Left lung (tissue), 10 donors: Measurements from ENCODE around the gene SPINT1. TPM values are rescaled to one million over a fixed set of nuclear protein-coding genes. Genes with fewer than 3 reads are reported as not detected.
"Not testable (repeated sequence)": the region's sequence is repeated elsewhere in the genome, so short reads cannot be mapped to it uniquely, and the experiment has no call there.

ENCODE experiments used
- ATAC-seq: fragments of 200-7000 bp; cut with Tn5 transposase; one replicate; pipeline ENCODE4 v1.9.1; 2020; ENCODE audit warnings: moderate library complexity
- DNase-seq, 4 donors: peaks; one replicate each; pipeline ENCODE4 v3.0.0-alpha.2; 2013 to 2020
- H3K27ac ChIP-seq, 2 donors: fragments of 200-600 bp; sonication (generic) in 1 of 2; one replicate each; pipeline versions ENCODE4 v1.5.0 to v1.8.0; 2020 to 2021
- H3K27me3 ChIP-seq, 2 donors: fragments of 200-600 bp; sonication (generic) in 1 of 2; one replicate each; pipeline versions ENCODE4 v1.5.0 to v1.8.0; 2020 to 2021
- H3K36me3 ChIP-seq, 2 donors: fragments of 200-600 bp; sonication (generic) in 1 of 2; one replicate each; pipeline versions ENCODE4 v1.5.0 to v1.8.0; 2020 to 2021
- H3K4me1 ChIP-seq, 2 donors: fragments of 200-600 bp; one replicate each; pipeline ENCODE4 v1.8.0; 2021
- H3K4me3 ChIP-seq, 2 donors: fragments of 200-600 bp; sonication (generic) in 1 of 2; one replicate each; pipeline versions ENCODE4 v1.5.0 to v1.8.0; 2020 to 2021; ENCODE audit warnings: mild to moderate bottlenecking in 1 of 2
- H3K9me3 ChIP-seq, 2 donors: fragments of 200-600 bp; sonication (generic) in 1 of 2; one replicate each; pipeline versions ENCODE4 v1.5.0 to v1.8.0; 2020 to 2021
- CTCF ChIP-seq, 2 donors: fragments of 200-600 bp; sonication (generic) in 1 of 2; IDR thresholded peaks; one replicate each; pipeline versions ENCODE4 v1.5.0 to v1.8.0; 2021; ENCODE audit warnings: antibody characterized with exemption in 2 of 2
- intact Hi-C, 2 donors: fragments of 100-400 bp; cut with DNase I; formaldehyde crosslinking; loops; one replicate each; pipeline versions ENCODE4 v1.11.2 to v1.14.2; 2022
- polyA plus RNA-seq, 6 donors: library from polyadenylated mRNA; unstranded; fragments of 120-200 nt; gene quantifications; one replicate each; pipeline ENCODE4 v1.2.1, GENCODE V29; 2013; ENCODE audit not compliant: insufficient read length in 6 of 6
- total RNA-seq, 2 donors: library from RNA; stranded (reverse); fragmentation: NEBNext Ultra II Directional; extraction: Animal tissue kit (Norgen Biotek cat#: 25700); gene quantifications; one replicate each; pipeline ENCODE4 v1.2.1, GENCODE V29; 2021
- donor health status: DM: no; HTN: yes; CAD: no.
- donor health status: DM: no; HTN: no; CAD: no.

The SPINT1 gene
- total and polyA plus RNA-seq, 8 donors = 51.8 to 160 (median 67.5) TPM

GRCh38 chr15:40857601-40858341, 13.9 kb downstream of the SPINT1 start:
- Histone ChIP-seq H3K27ac (peak overlapping the region in 1 of 2 donors; percentile 54), H3K4me1 (peaks cover 11 to 26% of the 10 kb centered on the region in 2 donors), H3K4me3 (no peak overlapping the region), H3K27me3 (no peaks in the 10 kb centered on the region), H3K36me3 (peaks cover 0 to 32% of the 10 kb centered on the region in 2 donors), H3K9me3 (no peaks in the 10 kb centered on the region)
- TF ChIP-seq CTCF (IDR thresholded peaks at IDR 0.05) = peak; percentile 90 to 96
- DNase-seq (peak in 3 of 4 donors; percentile 79 to 94 (median 90)), ATAC-seq (peak; percentile 93)
- intact Hi-C loops = no loop called here

GRCh38 chr15:40858706-40859105, 14.9 kb downstream of the SPINT1 start:
- Histone ChIP-seq H3K36me3 (peaks cover 0 to 23% of the 10 kb centered on the region in 2 donors), H3K4me3 (no peak overlapping the region), H3K9me3 (no peaks in the 10 kb centered on the region), H3K4me1 (peaks cover 11 to 26% of the 10 kb centered on the region in 2 donors), H3K27me3 (no peaks in the 10 kb centered on the region), H3K27ac (no peak overlapping the region)
- intact Hi-C loops = no loop called here
- no peak for TF ChIP-seq CTCF (IDR thresholded peaks at IDR 0.05)
- DNase-seq (no peak), ATAC-seq (no peak)

- TF ChIP-seq CTCF (IDR thresholded peaks at IDR 0.05) = peak; percentile 63 to 86
- Histone ChIP-seq H3K36me3 (peaks cover 0 to 17% of the 10 kb centered on the region in 2 donors), H3K4me1 (peaks cover 11 to 26% of the 10 kb centered on the region in 2 donors), H3K27ac (no peak overlapping the region), H3K4me3 (no peak overlapping the region), H3K27me3 (no peaks in the 10 kb centered on the region), H3K9me3 (no peaks in the 10 kb centered on the region)
- intact Hi-C loops = no loop called here
- DNase-seq (peak in 3 of 4 donors; percentile 75 to 90 (median 77)), ATAC-seq (peak; percentile 71)
These were observed 15.5 kb downstream of the SPINT1 start for GRCh38 chr15:40859206-40859851.

- H3K4me3 ChIP-seq, DNase-seq, H3K36me3 ChIP-seq, ATAC-seq, intact Hi-C loops, H3K27ac ChIP-seq, H3K27me3 ChIP-seq, H3K9me3 ChIP-seq: not testable (repeated sequence)
- peaks cover 11 to 26% of the 10 kb centered on the region in 2 donors for H3K4me1 ChIP-seq
These were observed 17.3 kb downstream of the SPINT1 start for GRCh38 chr15:40861147-40861546.

- H3K4me1 ChIP-seq = peaks cover 0 to 17% of the 10 kb centered on the region in 2 donors
- H3K27me3 ChIP-seq = no peaks in the 10 kb centered on the region
- intact Hi-C loops = no loop called here
- no peak overlapping the region for H3K27ac ChIP-seq
- ATAC-seq = no peak
- no peaks in the 10 kb centered on the region for H3K9me3 ChIP-seq
- TF ChIP-seq CTCF (IDR thresholded peaks at IDR 0.05) = no peak
- no peaks in the 10 kb centered on the region for H3K36me3 ChIP-seq
- H3K4me3 ChIP-seq = no peak overlapping the region
- no peak for DNase-seq
These were observed 19.9 kb downstream of the SPINT1 start for GRCh38 chr15:40863660-40864270.
